GM08714 (cell line): ENCODE results near the gene STXBP6.
A peak's percentile ranks its signal among the peaks of the same experiment; 100 is the strongest.

Experiments used
- H3K4me3 ChIP-seq: fragments of 200-500 bp; sonication (Bioruptor generic); 2 replicates; pipeline ENCODE4 v1.5.1; 2014; ENCODE audit warnings: mild to moderate bottlenecking, low read length, inconsistent platforms
- ZNF274 ChIP-seq: IDR thresholded peaks from 2 replicates; pipeline ENCODE4 v1.6.1; 2012; ENCODE audit warnings: mild to moderate bottlenecking, low read depth, low read length

STXBP6 gene

DNA sequence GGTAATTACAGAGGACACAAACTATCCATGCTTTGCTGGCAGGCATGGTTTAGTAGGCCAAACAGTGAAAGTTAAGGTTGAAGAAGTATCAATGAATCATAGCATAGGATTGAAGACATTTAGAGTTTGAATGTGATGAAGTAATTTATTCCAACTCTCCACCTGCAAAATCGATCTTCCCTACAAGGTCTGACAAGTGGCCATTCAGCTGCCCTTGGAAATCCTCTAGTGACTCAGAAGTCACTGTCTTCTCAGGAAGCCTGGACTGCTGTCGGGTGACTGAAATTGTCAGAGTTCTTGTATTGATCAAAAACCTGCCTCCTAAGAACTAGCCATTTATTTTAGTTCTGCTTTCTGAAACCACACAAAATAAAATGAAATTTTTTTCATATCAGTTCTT lies 17.7 kb upstream of the STXBP6 start:
- TF ChIP-seq ZNF274, result no peak
- no peak overlapping the region for H3K4me3 ChIP-seq

DNA sequence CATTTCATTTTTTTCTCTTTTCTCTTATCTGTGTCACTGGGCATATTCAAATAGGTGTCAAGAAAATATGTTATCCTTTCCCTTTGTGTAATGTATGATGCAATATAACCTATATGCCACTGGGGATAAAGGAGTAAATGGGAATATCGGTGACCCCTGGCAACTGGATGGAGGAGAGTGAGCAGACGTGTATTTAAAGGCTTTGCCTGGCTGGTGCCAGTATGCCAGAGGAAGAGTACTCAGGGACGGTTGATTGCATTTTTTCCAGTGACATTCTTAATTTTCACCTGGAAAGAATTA lies 12.0 kb upstream of the STXBP6 start:
- no peak overlapping the region for H3K4me3 ChIP-seq
- TF ChIP-seq ZNF274, result no peak

DNA sequence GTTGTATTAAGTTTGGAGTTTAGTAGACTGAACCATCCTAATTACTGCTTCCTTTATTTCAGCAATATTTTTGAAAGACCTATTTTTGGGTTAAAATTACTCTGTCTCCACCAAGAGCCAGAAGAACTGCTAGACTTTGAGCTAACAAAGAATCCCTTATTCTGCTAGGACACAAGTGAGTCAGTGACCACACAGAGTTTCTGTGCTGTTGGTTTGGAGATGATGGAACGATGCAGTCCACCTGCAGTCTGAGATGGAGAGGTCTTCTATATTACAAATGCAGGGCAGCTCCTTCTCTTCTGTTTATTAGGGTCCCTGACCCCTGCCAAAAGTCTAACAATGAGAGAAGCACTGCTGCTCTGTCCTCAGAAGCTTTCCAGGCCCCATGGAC lies 6.7 kb upstream of the STXBP6 start:
- no peak overlapping the region for H3K4me3 ChIP-seq
- no peak for TF ChIP-seq ZNF274

DNA sequence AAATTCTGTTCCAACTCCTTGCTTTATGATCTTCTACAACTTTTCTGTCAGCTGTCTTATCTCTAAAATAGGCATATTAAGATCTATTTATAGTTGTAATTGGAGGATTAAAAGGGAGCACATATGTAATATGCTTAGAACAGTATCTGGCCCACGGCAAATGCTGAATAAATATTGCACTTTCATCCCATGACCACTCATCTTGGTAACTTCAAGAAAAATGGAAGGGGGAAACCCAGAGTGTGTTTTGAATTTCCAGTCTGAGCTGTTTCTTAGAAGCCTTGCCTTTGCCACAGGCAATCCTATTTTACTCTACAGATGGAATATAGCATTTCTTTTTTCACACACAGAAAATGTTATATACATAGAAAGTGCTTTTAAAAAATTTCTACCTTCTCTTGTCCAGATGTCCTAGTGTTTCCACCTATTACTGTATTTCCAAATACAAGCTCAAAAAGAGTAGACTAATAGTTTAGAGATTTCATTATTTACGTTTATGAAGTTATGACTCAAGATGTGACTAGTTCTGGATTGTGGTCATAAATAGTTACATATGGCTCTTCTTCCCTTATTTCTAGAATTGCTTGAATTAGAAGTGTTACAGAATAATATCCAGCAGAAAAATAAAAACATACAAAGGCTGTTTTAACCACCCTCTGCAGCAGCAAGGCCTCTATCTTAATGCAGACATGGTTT lies 6.2 kb upstream of the STXBP6 start:
- no peak for TF ChIP-seq ZNF274
- H3K4me3 ChIP-seq, result no peak overlapping the region

DNA sequence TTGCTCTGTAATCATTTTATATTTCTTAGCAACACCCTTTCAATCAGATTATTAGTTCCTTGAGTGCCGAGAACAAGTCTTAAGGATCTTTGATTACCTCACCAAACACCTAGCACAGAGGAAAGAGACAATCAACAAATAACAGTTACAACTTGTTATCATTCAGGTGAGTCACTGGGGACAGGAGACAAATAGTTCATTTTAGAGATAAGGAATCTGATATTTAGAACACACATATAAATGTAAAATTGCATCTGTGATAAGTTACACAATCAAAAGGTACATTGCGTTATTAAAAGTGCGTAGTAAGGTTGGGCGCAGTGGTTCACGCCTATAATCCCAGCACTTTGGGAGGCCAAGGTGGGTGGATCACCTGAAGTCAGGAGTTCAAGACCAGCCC lies 5.1 kb upstream of the STXBP6 start:
- no peak overlapping the region for H3K4me3 ChIP-seq
- no peak for TF ChIP-seq ZNF274

DNA sequence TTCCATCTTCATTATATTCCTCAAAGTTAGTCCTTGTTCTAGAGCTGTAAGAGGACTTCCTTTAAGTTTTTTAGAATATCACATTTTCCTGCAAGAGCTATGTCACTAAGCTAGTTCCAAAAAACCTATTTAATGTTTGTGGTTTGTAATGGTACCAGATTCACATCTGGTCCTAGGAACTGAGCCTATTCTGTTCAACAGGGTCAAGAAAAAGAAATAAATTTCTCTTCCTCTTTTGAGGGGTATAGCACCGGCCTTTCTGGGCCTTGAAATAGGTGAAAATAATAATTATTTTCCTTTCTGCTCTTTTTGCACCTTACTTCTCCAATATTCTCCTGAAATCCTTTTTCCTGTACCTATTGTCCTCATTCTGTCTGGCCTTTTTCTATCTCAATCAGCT lies 3.6 kb upstream of the STXBP6 start:
- no peak for TF ChIP-seq ZNF274
- no peak overlapping the region for H3K4me3 ChIP-seq

DNA sequence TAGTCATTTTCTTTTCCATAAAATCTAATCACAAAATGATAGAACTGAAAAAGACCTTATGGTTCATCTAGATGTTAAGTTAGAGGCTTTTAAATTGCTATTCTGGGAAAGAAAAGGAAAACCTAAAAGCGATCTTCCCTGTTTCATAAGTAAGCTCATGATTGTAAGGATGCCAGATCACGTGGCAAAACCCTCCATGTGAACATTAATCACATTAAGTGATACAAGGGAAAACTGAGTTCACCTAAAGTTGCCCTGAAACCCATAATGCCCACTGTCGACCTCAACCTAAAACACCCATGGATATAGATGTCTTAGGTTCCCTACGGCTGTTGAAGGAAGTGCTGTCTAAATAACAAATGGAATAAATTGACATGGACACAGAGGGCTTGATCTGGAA lies 3.0 kb upstream of the STXBP6 start:
- H3K4me3 ChIP-seq, result no peak overlapping the region
- no peak for TF ChIP-seq ZNF274

DNA sequence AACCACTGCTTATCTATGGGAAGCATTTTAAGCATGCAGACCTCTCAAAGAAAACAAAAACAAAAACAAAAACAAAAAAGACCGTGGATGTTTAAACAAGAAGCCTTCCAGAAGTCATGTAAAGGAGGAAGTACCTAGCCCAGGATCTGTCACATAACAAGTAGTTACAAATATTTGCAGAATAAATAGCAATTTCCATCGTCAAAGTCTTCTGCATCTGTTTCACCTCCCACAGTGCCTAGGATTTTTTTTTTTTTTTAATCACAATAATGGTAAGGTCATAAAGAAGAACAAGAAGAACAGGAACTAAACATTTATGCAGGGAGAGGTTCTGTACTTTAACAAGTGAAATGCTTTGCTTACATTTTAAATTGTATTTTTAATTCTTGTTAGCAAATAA lies 2.4 kb upstream of the STXBP6 start:
- TF ChIP-seq ZNF274, result no peak
- no peak overlapping the region for H3K4me3 ChIP-seq

DNA sequence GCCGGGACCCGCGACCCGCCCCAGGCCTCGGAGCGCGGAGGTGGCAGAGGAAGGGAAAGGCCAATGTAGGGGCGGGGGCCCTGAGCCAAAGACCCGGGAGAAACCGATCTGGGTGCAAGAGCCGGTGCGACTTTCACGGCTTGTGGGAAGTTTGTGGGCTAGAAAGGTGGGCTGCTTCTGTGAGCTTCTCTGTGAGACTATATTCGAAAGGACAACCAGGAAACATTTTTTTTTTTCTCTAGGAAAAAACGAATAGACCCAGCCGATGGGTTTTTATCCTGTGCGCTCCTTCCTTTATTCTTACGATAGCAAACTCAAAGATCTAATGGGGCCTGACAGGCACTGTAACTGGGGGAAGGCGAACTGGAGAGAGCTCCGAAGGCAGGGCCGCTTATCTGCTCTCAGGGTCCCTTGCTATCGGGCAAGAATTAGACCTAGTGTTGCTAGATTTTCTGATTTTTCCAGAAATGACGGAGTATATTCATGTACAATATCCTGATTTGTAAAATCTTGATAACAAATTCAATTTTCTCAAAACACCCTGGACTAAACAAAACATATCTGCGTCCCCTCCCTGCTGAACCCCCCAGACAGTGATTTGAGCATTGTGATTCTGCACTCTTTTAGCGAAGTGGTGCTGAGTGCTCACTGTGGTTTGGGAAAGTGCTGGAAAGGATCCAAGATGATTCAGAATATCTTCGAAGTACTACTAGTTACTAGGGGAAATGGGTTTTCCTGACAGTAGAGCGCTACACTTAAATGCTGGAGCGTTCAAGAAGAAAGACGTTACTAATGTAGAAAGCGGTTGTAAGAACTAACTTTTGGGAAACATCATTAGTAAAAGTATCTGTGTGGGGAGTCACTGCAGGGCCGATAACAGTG lies 563 bp upstream of the STXBP6 start:
- peak overlapping the region; percentile 52; the same call in 1 of the 2 replicates for H3K4me3 ChIP-seq
- no peak for TF ChIP-seq ZNF274

- no peak for TF ChIP-seq ZNF274
- peak overlapping the region; percentile 52; the same call in 1 of the 2 replicates for H3K4me3 ChIP-seq
Measured at GRCh38 chr14:25049093-25049567, 817 bp downstream of the STXBP6 start.

DNA sequence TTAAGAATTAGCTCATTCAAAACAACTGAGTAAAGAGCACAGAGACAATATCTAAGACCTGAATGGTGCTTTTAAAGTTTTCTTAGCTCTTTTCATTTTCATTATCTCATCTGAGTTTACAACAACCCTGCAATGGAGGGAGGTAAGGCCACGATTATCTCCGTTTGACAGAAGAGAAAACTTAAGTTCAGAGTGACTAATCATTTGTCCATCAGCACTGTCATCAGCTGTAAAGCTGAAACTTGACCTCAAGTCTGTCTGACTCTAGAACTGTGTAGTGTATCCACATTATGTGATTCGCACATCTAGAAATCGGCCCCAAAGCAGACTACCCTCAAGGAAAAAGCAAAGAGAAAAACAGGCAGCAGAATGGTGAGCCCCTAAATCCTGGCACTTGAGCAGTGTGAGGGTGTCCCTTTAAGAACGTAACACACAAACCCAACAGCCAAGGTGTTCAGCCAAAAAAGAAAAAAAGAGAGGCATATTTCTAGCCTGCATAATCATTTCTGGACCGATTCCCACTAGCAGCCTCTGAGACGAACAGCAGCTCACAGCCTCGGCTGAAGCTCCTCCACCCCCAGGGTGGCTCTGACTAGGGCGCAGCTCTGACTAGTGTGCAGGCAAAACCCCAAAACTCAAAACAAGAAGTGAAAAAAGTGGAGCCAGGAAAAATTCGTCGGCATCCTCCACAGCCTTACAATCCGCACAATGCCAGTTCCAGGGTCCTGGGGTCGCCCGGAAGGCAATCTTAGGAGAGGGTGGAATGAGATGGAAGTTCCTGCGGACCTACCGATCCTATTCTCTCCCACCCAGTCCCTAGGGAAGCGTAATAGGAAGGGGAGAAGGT lies 1.6 kb downstream of the STXBP6 start:
- H3K4me3 ChIP-seq, result no peak overlapping the region
- no peak for TF ChIP-seq ZNF274

DNA sequence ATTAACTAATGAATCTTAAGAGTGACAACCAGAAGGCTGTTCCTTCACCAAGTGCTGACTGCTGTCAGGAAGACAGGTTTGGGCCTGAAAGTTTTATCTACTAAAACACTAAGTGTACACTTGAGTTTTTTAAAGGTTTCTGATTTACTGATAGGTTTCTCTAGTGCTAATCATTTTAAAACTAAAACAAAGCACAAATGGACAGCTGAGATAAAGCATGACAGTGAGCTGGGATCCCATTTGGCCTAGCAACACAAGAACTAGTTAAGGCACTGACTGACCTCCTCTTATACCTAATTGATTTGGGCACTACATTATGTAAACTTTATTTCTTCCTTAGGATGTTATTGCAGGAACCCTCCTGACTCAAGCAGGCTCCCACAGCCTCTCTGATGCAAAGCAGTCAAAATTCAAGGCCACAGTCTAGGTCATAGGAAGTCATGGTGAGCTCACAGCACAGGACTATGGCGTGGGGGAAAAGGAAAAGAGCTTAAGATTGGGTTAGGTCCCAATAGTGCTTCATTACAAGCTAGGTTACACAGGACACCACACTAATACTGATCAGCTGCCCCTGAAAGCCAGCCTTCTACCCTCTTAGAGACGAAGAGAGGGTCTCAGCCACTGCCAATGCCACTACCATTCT lies 3.5 kb downstream of the STXBP6 start:
- TF ChIP-seq ZNF274, result no peak
- no peak overlapping the region for H3K4me3 ChIP-seq

DNA sequence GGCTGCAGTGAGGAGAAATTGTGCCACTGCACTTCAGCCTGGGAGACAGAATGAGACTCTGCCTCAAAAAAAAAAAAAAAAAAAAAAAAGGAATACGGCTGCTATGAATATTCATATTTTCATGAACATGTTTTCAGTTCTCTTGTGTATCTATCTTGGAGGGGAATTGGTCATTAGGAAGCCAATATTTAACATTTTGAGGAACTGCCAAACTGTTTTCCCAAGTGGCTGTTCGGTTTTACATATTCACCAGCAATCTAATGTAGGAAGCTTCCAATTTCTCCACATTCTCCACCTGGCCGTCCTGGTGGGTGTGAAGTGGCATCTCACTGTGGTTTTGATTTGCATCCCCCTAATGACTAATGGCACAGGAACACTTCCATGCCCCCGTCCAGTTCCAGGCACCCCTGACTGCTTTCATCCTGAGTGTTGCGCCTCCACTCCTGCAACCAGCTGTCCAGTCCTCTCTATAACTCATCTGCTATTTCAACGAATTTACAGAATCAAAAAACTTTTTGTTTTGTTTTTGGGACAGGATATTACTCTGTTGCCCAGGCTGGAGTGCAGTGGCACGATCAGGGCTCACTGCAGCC lies 5.7 kb downstream of the STXBP6 start:
- H3K4me3 ChIP-seq, result no peak overlapping the region
- no peak for TF ChIP-seq ZNF274

DNA sequence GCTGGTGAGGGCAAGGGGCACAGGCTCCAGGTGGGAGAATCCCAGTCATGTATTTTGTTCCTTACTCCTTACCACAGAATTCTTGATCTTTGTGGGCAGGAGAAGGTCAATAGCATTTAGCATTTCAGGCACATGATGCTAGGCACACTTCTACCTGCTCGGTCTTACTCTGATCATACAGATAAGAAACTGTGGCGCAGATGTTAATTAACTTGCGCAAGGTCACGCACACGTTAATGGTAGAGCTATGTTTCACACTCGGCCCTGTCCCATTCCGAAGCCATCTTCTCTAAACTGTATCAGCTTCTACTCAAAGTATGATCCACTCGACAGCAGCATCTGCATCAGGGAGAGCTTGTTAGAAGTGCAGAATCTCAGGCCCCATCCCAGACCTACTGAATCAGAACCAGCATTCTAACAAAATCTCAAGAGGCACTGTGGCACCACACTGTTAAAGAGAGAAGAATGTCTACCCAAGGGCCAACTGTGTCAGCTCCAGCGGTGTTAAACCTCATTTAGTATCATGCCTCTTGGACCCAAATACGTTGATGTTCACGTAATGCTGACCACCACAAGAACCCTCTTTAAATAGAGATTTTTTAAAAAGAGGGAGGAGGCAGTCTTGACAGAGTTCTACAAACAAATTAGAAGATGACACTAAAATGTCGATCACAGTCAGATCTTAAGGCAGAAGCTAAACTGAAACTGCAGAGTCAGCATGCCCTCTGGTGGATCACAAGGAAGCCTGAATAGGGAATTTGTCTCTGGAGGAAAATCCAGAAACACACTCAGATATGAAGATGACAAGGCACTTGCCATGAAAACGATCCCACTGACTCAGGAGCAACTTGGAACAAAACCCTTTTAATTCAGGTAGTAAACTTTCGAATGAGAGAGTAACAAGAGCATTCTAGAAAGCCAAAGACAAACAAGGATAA lies 7.3 kb downstream of the STXBP6 start:
- no peak for TF ChIP-seq ZNF274
- no peak overlapping the region for H3K4me3 ChIP-seq
